K562 (cell line): ENCODE data around the gene ARFGAP3.

ENCODE experiments used
- ATF3 ChIP-seq, 2 experiments: fragments of 450-650 bp in 1 of 2; sonication (generic) in 1 of 2; formaldehyde crosslinking in 1 of 2; IDR thresholded peaks in 1 of 2; conservative IDR thresholded peaks in 1 of 2; 2 replicates each; pipeline versions ENCODE4 v1.6.1 to v1.8.1; 2016 to 2023; ENCODE audit warnings: mild to moderate bottlenecking in 2 of 2, moderate library complexity in 2 of 2, inconsistent platforms in 1 of 2, missing genetic modification reagents in 1 of 2
- BRF1 ChIP-seq: IDR thresholded peaks from 3 replicates; pipeline ENCODE4 v1.6.1; 2011; ENCODE audit warnings: borderline replicate concordance, mild to moderate bottlenecking; ENCODE audit not compliant: insufficient read length; ENCODE audit errors: extremely low read depth
- CREM ChIP-seq: IDR thresholded peaks from 2 replicates; pipeline ENCODE4 v1.6.1; 2014; ENCODE audit warnings: antibody characterized with exemption, low read depth
- GABPB1 ChIP-seq: sonication (generic); formaldehyde crosslinking; IDR thresholded peaks from 2 replicates; pipeline ENCODE4 v1.8.0; 2022; ENCODE audit warnings: mild to moderate bottlenecking, missing genetic modification reagents
- NR2C1 ChIP-seq, 2 experiments: fragments of 450-650 bp; IDR thresholded peaks; 2 replicates each; pipeline ENCODE4 v1.6.1; 2017; ENCODE audit warnings: mild to moderate bottlenecking in 2 of 2, antibody characterized with exemption in 1 of 2, inconsistent platforms in 1 of 2, missing compliant biosample characterization in 1 of 2, missing genetic modification characterization in 1 of 2
- TAF15 ChIP-seq: fragments of 200-400 bp; formaldehyde crosslinking; IDR thresholded peaks from 2 replicates; pipeline ENCODE4 v1.6.1; 2017; ENCODE audit warnings: mild to moderate bottlenecking, low read depth, low read length, moderate library complexity
- ZBTB34 ChIP-seq: fragments of 250-450 bp; sonication (Bioruptor Pico); IDR thresholded peaks from 2 replicates; pipeline ENCODE4 v1.8.0; 2021; ENCODE audit warnings: mild to moderate bottlenecking, moderate library complexity

- TF ChIP-seq GABPB1 (CRISPR knock-in tag) (no peak), ZBTB34 (CRISPR knock-in tag) (no peak), BRF1 (no peak), ATF3 (IDR thresholded peaks at IDR 0.05) (no peak), ATF3 (CRISPR knock-in tag; conservative IDR thresholded peaks at IDR 0.05) (no peak), NR2C1 (IDR thresholded peaks at IDR 0.05) (no peak), NR2C1 (tag; IDR thresholded peaks at IDR 0.05) (no peak), CREM (no peak), TAF15 (no peak)
Observed at GRCh38 chr22:42817556-42817955, 39.5 kb downstream of the ARFGAP3 start.
